OCI-LY1 (cell line): Measurements from ENCODE around the gene GNG12.

Experiments used
- EZH2 ChIP-seq: fragments of 200-600 bp; sonication (generic), shearing (Covaris generic); IDR thresholded peaks from 2 replicates; pipeline ENCODE4 v1.8.0; 2017; ENCODE audit warnings: borderline replicate concordance, mixed run types, mild to moderate bottlenecking, antibody characterized with exemption, low read length, moderate library complexity, mixed read lengths
- TF ChIP-seq, protein P1 (sequence below): fragments of 200-600 bp; sonication (generic), shearing (Covaris generic); IDR thresholded peaks from 2 replicates; pipeline ENCODE4 v1.5.1; 2017; ENCODE audit warnings: mild to moderate bottlenecking, antibody characterized with exemption, low read length, moderate library complexity, mixed read lengths

DNA sequence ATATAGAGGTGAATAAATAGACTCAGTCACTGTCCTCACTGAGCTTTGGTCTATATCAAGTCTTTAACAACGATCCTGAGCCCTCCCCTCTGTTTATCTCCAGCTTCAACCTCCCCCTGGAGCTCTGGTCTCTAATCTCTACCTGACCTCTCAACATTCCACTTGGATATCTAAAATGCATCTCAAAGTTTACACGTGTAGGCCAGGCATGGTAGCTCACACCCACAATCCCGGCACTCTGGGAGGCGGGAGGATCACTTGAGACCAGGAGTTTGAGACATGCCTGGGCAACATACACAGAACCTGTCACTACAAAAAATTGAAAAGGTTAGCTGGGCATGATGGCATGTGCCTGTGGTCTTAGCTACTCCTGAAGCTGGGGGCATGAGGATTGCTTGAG lies 94.9 kb downstream of the GNG12 start:
- TF ChIP-seq, protein P1, sequence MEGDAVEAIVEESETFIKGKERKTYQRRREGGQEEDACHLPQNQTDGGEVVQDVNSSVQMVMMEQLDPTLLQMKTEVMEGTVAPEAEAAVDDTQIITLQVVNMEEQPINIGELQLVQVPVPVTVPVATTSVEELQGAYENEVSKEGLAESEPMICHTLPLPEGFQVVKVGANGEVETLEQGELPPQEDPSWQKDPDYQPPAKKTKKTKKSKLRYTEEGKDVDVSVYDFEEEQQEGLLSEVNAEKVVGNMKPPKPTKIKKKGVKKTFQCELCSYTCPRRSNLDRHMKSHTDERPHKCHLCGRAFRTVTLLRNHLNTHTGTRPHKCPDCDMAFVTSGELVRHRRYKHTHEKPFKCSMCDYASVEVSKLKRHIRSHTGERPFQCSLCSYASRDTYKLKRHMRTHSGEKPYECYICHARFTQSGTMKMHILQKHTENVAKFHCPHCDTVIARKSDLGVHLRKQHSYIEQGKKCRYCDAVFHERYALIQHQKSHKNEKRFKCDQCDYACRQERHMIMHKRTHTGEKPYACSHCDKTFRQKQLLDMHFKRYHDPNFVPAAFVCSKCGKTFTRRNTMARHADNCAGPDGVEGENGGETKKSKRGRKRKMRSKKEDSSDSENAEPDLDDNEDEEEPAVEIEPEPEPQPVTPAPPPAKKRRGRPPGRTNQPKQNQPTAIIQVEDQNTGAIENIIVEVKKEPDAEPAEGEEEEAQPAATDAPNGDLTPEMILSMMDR: no peak
- TF ChIP-seq EZH2: no peak
